HG03469 (cell line): ENCODE results near the gene SLC25A52.
"Not testable (repeated sequence)": the region's sequence is repeated elsewhere in the genome, so short reads cannot be mapped to it uniquely, and the experiment has no call there.

Experiments
- ATAC-seq: cut with Tn5 transposase; IDR thresholded peaks from one replicate; pipeline ENCODE4 v1.9.1; 2021; ENCODE audit warnings: mild to moderate bottlenecking, moderate library complexity, moderate number of reproducible peaks; ENCODE audit not compliant: unreplicated experiment

Gene SLC25A52

GRCh38 chr18:31760695-31761094 lies at the start of gene SLC25A52:
TSS of gene SLC25A52 (minus strand) at chr18:31760880. CDS start at chr18:31760661, 219 bp downstream.
- ATAC-seq, result no peak

GRCh38 chr18:31809049-31809448 lies 48.4 kb upstream of the SLC25A52 start:
- ATAC-seq, result not testable (repeated sequence)

GRCh38 chr18:31801078-31801477 lies 40.4 kb upstream of the SLC25A52 start:
- ATAC-seq, result no peak

GRCh38 chr18:31799257-31799656 lies 38.6 kb upstream of the SLC25A52 start:
- ATAC-seq, result not testable (repeated sequence)

GRCh38 chr18:31798399-31798798 lies 37.7 kb upstream of the SLC25A52 start:
- no peak for ATAC-seq

GRCh38 chr18:31795747-31796146 lies 35.1 kb upstream of the SLC25A52 start:
- no peak for ATAC-seq

GRCh38 chr18:31793531-31793930 lies 32.9 kb upstream of the SLC25A52 start:
- ATAC-seq, result no peak

- no peak for ATAC-seq
Observed at GRCh38 chr18:31792580-31792911, 31.9 kb upstream of the SLC25A52 start.

GRCh38 chr18:31791817-31792579 lies 31.3 kb upstream of the SLC25A52 start:
- peak; percentile 96 for ATAC-seq

- ATAC-seq, result no peak
Observed at GRCh38 chr18:31789409-31789808, 28.7 kb upstream of the SLC25A52 start.

GRCh38 chr18:31783059-31783458 lies 22.4 kb upstream of the SLC25A52 start:
- no peak for ATAC-seq

- no peak for ATAC-seq
Observed at GRCh38 chr18:31778391-31778950, 17.8 kb upstream of the SLC25A52 start.

- no peak for ATAC-seq
Observed at GRCh38 chr18:31776093-31776492, 15.4 kb upstream of the SLC25A52 start.

GRCh38 chr18:31774962-31775361 lies 14.3 kb upstream of the SLC25A52 start:
- ATAC-seq, result no peak

- no peak for ATAC-seq
Observed at GRCh38 chr18:31774477-31774785, 13.8 kb upstream of the SLC25A52 start.

GRCh38 chr18:31773774-31774476 lies 13.2 kb upstream of the SLC25A52 start:
- ATAC-seq, result no peak

- ATAC-seq, result no peak
Observed at GRCh38 chr18:31772699-31773098, 12.0 kb upstream of the SLC25A52 start.

GRCh38 chr18:31750273-31750672 lies 10.4 kb downstream of the SLC25A52 start:
- no peak for ATAC-seq

- ATAC-seq, result no peak
Observed at GRCh38 chr18:31746396-31746795, 14.3 kb downstream of the SLC25A52 start.

- ATAC-seq, result no peak
Observed at GRCh38 chr18:31744321-31745067, 16.2 kb downstream of the SLC25A52 start.

- ATAC-seq, result not testable (repeated sequence)
Observed at GRCh38 chr18:31743600-31743999, 17.1 kb downstream of the SLC25A52 start.
